WTC11 (cell line): ENCODE measurements around the gene TVP23A. TPM values are rescaled to one million over a fixed set of nuclear protein-coding genes. Genes with fewer than 3 reads are reported as not detected.

Experiments used
- ATAC-seq: fragments of 200-7000 bp; cut with Tn5 transposase; 2 replicates; pipeline ENCODE4 v1.10.0; 2021; ENCODE audit warnings: mild to moderate bottlenecking, moderate library complexity
- CTCF ChIA-PET: fragments of 300-600 bp; sonication (Branson Sonifier 250); formaldehyde crosslinking; loops from one replicate; lab custom pipeline; 2021; ENCODE audit warnings: antibody characterized with exemption; lab: Charles Lee
- POLR2A ChIA-PET: fragments of 350-600 bp; sonication (Branson Sonifier 250); formaldehyde crosslinking; loops from one replicate; lab custom pipeline; 2021; ENCODE audit warnings: antibody characterized with exemption; lab: Charles Lee
- DNase-seq: peaks from one replicate; pipeline ENCODE4 v3.0.0; 2021; ENCODE audit warnings: low spot score
- H3K27ac Mint-ChIP-seq: 2 replicates; pipeline ENCODE4 v1.8.0; 2021; ENCODE audit warnings: mixed read lengths
- H3K27me3 Mint-ChIP-seq: 2 replicates; pipeline ENCODE4 v1.8.0; 2021; ENCODE audit warnings: low read depth, mild to moderate bottlenecking, moderate library complexity, mixed read lengths
- H3K36me3 Mint-ChIP-seq: 2 replicates; pipeline ENCODE4 v1.8.0; 2021; ENCODE audit warnings: mixed read lengths
- H3K4me1 Mint-ChIP-seq: 2 replicates; pipeline ENCODE4 v1.8.0; 2022; ENCODE audit warnings: mixed read lengths
- H3K4me3 Mint-ChIP-seq: 2 replicates; pipeline ENCODE4 v1.8.0; 2021; ENCODE audit warnings: mild to moderate bottlenecking, moderate library complexity, mixed read lengths
- H3K9me3 Mint-ChIP-seq: 2 replicates; pipeline ENCODE4 v1.8.0; 2021; ENCODE audit warnings: mixed read lengths
- FOXK1 ChIP-seq: sonication (generic); formaldehyde crosslinking; IDR thresholded peaks from 2 replicates; pipeline ENCODE4 v1.8.0; 2022; ENCODE audit warnings: mild to moderate bottlenecking, moderate library complexity, missing genetic modification reagents
- MYBL2 ChIP-seq: sonication (generic); formaldehyde crosslinking; IDR thresholded peaks from 2 replicates; pipeline ENCODE4 v1.8.1; 2023; ENCODE audit warnings: mild to moderate bottlenecking, moderate library complexity, missing genetic modification reagents
- NFATC4 ChIP-seq: fragments of 250-450 bp; sonication (Bioruptor Pico); IDR thresholded peaks from 2 replicates; pipeline ENCODE4 v1.9.0; 2021; ENCODE audit warnings: mild to moderate bottlenecking
- NFYB ChIP-seq: sonication (generic); formaldehyde crosslinking; conservative IDR thresholded peaks from 2 replicates; pipeline ENCODE4 v1.8.0; 2022; ENCODE audit warnings: low read depth, missing genetic modification reagents
- SP1 ChIP-seq: sonication (generic); formaldehyde crosslinking; conservative IDR thresholded peaks from 2 replicates; pipeline ENCODE4 v1.8.1; 2022; ENCODE audit warnings: missing genetic modification reagents
- TEAD1 ChIP-seq: sonication (generic); formaldehyde crosslinking; IDR thresholded peaks from 2 replicates; pipeline ENCODE4 v1.8.0; 2022; ENCODE audit warnings: mild to moderate bottlenecking, missing genetic modification reagents
- TEAD4 ChIP-seq: sonication (generic); formaldehyde crosslinking; IDR thresholded peaks from 2 replicates; pipeline ENCODE4 v1.8.0; 2022; ENCODE audit warnings: mild to moderate bottlenecking, missing genetic modification reagents
- ZNF232 ChIP-seq: sonication (generic); formaldehyde crosslinking; IDR thresholded peaks from 2 replicates; pipeline ENCODE4 v1.8.0; 2022; ENCODE audit warnings: mild to moderate bottlenecking, missing genetic modification reagents
- ZNF416 ChIP-seq: fragments of 250-450 bp; sonication (Bioruptor Pico); IDR thresholded peaks from 2 replicates; pipeline ENCODE4 v1.9.0; 2021; ENCODE audit warnings: mild to moderate bottlenecking, inconsistent platforms
- total RNA-seq: library from RNA; stranded (reverse); gene quantifications from 3 replicates; pipeline ENCODE4 v1.2.3, GENCODE V29; 2021
- TF ChIP-seq, protein P1 (sequence below): sonication (generic); formaldehyde crosslinking; IDR thresholded peaks from 2 replicates; pipeline ENCODE4 v1.8.1; 2022; ENCODE audit warnings: low read depth, mild to moderate bottlenecking, moderate library complexity, missing genetic modification reagents, borderline replicate concordance
- TF ChIP-seq, protein P2 (sequence below): sonication (generic); formaldehyde crosslinking; conservative IDR thresholded peaks from 2 replicates; pipeline ENCODE4 v1.8.1; 2022; ENCODE audit warnings: mild to moderate bottlenecking, missing genetic modification reagents
- TF ChIP-seq, protein P3 (sequence below): fragments of 250-450 bp; sonication (Bioruptor Pico); IDR thresholded peaks from 2 replicates; pipeline ENCODE4 v1.9.0; 2021; ENCODE audit warnings: mild to moderate bottlenecking, borderline replicate concordance
- TF ChIP-seq, protein P4 (sequence below): sonication (generic); formaldehyde crosslinking; IDR thresholded peaks from 2 replicates; pipeline ENCODE4 v1.8.1; 2022; ENCODE audit warnings: mild to moderate bottlenecking, missing genetic modification reagents, moderate library complexity, borderline replicate concordance
- TF ChIP-seq, protein P5 (sequence below): sonication (generic); formaldehyde crosslinking; IDR thresholded peaks from 2 replicates; pipeline ENCODE4 v1.8.1; 2023; ENCODE audit warnings: mild to moderate bottlenecking, missing genetic modification reagents
- TF ChIP-seq, protein P6 (sequence below): sonication (generic); formaldehyde crosslinking; IDR thresholded peaks from 2 replicates; pipeline ENCODE4 v1.8.1; 2023; ENCODE audit warnings: mild to moderate bottlenecking, missing genetic modification reagents, moderate library complexity

The TVP23A gene
- total RNA-seq, 1 experiment from 2014 or later = 1.2 TPM

DNA sequence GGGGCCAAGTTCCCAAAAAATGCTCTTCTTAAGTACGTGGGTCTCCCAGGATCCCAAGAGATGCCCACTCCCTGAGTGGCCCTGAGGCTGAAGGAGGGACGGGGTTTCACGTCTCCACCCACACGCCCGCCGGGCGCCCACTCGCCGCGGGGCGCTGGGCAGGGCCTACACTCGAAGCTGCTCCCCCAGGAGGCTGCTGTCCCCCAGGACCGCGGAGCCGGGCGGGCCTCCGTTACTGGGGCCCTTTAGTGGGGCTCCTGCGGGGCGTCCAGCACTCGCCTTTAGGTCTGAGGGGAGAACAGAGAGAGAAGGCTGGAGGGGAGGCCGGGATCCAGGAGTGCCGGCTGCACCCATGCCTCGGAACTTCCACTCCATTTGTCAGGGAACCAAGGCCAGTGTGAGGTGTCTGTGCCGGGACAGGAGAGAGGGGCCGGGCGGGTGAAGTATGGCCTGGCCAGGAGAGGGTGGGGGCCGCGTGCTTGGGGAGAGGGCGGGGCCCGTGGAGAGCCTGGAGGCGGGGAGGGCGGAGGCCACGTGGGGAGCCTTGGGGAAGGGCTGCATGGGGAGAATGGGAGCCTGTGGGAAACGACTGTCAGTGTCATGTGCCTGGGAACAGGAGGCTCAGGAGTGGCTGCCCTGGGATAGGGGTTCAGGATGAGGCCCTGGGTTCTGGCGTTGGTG lies 56.1 kb downstream of the TVP23A start:
- no peak overlapping the region for H3K4me3 Mint-ChIP-seq

DNA sequence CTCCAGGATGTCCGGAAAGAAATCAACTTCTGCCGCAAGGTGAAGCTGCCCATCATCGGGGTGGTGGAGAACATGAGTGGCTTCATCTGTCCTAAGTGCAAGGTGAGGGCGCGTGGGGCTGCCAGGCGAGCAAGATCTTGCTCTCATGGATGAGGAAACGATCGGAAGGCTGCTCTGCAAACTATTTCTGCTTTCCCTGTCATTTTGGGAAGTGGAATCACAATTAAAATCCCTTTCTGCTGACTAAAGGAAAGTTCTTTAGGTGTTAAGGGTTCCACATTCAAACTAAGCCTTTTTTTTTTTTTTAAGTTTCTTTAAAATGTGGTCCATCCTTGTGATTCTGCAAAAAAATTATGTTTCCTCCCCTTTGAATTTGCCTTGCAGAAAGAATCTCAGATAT lies 57.2 kb downstream of the TVP23A start:
- H3K36me3 Mint-ChIP-seq = peaks cover 44% of the 10 kb centered on the region
- no peak overlapping the region for H3K27ac Mint-ChIP-seq
- ATAC-seq = no peak
- no peaks in the 10 kb centered on the region for H3K4me1 Mint-ChIP-seq
- CTCF ChIA-PET = no interaction called here
- no peak overlapping the region for H3K4me3 Mint-ChIP-seq
- DNase-seq = no peak
- H3K27me3 Mint-ChIP-seq = no peaks in the 10 kb centered on the region
- TF ChIP-seq, protein P1, sequence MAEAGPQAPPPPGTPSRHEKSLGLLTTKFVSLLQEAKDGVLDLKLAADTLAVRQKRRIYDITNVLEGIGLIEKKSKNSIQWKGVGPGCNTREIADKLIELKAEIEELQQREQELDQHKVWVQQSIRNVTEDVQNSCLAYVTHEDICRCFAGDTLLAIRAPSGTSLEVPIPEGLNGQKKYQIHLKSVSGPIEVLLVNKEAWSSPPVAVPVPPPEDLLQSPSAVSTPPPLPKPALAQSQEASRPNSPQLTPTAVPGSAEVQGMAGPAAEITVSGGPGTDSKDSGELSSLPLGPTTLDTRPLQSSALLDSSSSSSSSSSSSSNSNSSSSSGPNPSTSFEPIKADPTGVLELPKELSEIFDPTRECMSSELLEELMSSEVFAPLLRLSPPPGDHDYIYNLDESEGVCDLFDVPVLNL (CRISPR knock-in tag) = no peak
- peaks cover 11% of the 10 kb centered on the region for H3K9me3 Mint-ChIP-seq
- POLR2A ChIA-PET = no interaction called here

More for the DNA sequence above, 56.1 kb downstream of the TVP23A start:
- ATAC-seq = no peak
- DNase-seq = no peak
- TF ChIP-seq, protein P2, sequence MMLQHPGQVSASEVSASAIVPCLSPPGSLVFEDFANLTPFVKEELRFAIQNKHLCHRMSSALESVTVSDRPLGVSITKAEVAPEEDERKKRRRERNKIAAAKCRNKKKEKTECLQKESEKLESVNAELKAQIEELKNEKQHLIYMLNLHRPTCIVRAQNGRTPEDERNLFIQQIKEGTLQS (CRISPR knock-in tag) = no peak
- TF ChIP-seq, protein P3, sequence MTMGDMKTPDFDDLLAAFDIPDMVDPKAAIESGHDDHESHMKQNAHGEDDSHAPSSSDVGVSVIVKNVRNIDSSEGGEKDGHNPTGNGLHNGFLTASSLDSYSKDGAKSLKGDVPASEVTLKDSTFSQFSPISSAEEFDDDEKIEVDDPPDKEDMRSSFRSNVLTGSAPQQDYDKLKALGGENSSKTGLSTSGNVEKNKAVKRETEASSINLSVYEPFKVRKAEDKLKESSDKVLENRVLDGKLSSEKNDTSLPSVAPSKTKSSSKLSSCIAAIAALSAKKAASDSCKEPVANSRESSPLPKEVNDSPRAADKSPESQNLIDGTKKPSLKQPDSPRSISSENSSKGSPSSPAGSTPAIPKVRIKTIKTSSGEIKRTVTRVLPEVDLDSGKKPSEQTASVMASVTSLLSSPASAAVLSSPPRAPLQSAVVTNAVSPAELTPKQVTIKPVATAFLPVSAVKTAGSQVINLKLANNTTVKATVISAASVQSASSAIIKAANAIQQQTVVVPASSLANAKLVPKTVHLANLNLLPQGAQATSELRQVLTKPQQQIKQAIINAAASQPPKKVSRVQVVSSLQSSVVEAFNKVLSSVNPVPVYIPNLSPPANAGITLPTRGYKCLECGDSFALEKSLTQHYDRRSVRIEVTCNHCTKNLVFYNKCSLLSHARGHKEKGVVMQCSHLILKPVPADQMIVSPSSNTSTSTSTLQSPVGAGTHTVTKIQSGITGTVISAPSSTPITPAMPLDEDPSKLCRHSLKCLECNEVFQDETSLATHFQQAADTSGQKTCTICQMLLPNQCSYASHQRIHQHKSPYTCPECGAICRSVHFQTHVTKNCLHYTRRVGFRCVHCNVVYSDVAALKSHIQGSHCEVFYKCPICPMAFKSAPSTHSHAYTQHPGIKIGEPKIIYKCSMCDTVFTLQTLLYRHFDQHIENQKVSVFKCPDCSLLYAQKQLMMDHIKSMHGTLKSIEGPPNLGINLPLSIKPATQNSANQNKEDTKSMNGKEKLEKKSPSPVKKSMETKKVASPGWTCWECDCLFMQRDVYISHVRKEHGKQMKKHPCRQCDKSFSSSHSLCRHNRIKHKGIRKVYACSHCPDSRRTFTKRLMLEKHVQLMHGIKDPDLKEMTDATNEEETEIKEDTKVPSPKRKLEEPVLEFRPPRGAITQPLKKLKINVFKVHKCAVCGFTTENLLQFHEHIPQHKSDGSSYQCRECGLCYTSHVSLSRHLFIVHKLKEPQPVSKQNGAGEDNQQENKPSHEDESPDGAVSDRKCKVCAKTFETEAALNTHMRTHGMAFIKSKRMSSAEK (CRISPR knock-in tag) = no peak
- TF ChIP-seq ZNF232 = no peak
- TF ChIP-seq ZNF416 = no peak
- no peak for TF ChIP-seq NFYB (CRISPR knock-in tag)
- no peak for TF ChIP-seq TEAD1
- no peak for TF ChIP-seq NFATC4 (CRISPR knock-in tag)
- TF ChIP-seq, protein P4, sequence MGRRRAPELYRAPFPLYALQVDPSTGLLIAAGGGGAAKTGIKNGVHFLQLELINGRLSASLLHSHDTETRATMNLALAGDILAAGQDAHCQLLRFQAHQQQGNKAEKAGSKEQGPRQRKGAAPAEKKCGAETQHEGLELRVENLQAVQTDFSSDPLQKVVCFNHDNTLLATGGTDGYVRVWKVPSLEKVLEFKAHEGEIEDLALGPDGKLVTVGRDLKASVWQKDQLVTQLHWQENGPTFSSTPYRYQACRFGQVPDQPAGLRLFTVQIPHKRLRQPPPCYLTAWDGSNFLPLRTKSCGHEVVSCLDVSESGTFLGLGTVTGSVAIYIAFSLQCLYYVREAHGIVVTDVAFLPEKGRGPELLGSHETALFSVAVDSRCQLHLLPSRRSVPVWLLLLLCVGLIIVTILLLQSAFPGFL (CRISPR knock-in tag) = no peak
- no peak for TF ChIP-seq TEAD4
- no peak for TF ChIP-seq SP1
- TF ChIP-seq, protein P5, sequence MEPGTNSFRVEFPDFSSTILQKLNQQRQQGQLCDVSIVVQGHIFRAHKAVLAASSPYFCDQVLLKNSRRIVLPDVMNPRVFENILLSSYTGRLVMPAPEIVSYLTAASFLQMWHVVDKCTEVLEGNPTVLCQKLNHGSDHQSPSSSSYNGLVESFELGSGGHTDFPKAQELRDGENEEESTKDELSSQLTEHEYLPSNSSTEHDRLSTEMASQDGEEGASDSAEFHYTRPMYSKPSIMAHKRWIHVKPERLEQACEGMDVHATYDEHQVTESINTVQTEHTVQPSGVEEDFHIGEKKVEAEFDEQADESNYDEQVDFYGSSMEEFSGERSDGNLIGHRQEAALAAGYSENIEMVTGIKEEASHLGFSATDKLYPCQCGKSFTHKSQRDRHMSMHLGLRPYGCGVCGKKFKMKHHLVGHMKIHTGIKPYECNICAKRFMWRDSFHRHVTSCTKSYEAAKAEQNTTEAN = no peak
- no peak for TF ChIP-seq FOXK1 (CRISPR knock-in tag)
- TF ChIP-seq, protein P6, sequence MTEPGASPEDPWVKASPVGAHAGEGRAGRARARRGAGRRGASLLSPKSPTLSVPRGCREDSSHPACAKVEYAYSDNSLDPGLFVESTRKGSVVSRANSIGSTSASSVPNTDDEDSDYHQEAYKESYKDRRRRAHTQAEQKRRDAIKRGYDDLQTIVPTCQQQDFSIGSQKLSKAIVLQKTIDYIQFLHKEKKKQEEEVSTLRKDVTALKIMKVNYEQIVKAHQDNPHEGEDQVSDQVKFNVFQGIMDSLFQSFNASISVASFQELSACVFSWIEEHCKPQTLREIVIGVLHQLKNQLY (CRISPR knock-in tag) = no peak
- TF ChIP-seq MYBL2 (CRISPR knock-in tag) = no peak
- Mint-ChIP-seq H3K27me3 (no peaks in the 10 kb centered on the region), H3K36me3 (peaks cover 42% of the 10 kb centered on the region), H3K9me3 (peaks cover 11% of the 10 kb centered on the region), H3K27ac (no peak overlapping the region), H3K4me1 (no peaks in the 10 kb centered on the region)
- ChIA-PET POLR2A (no interaction called here), CTCF (no interaction called here)
